Progenitor cell of endocrine pancreas (in vitro differentiated cells): Measurements from ENCODE around the gene MPZL3. TPM values are rescaled to one million over a fixed set of nuclear protein-coding genes. Genes with fewer than 3 reads are reported as not detected.
"Not testable (repeated sequence)": the region's sequence is repeated elsewhere in the genome, so short reads cannot be mapped to it uniquely, and the experiment has no call there.

ENCODE experiments used
- DNase-seq: peaks from one replicate; pipeline ENCODE4 v3.0.0; 2021; ENCODE audit warnings: low spot score; ENCODE audit not compliant: unreplicated experiment
- H3K27ac Mint-ChIP-seq: 2 replicates; pipeline ENCODE4 v1.8.0; 2021; ENCODE audit warnings: mild to moderate bottlenecking, moderate library complexity, mixed read lengths
- H3K27me3 Mint-ChIP-seq: 2 replicates; pipeline ENCODE4 v1.8.0; 2021; ENCODE audit warnings: mixed read lengths
- H3K36me3 Mint-ChIP-seq: 2 replicates; pipeline ENCODE4 v1.8.0; 2022; ENCODE audit warnings: mixed read lengths; ENCODE audit not compliant: insufficient read depth
- H3K4me1 Mint-ChIP-seq: 2 replicates; pipeline ENCODE4 v1.8.0; 2021; ENCODE audit warnings: low read depth, mixed read lengths
- H3K4me3 Mint-ChIP-seq: 2 replicates; pipeline ENCODE4 v1.8.0; 2021; ENCODE audit warnings: low read depth, mild to moderate bottlenecking, moderate library complexity, mixed read lengths
- H3K9me3 Mint-ChIP-seq: 2 replicates; pipeline ENCODE4 v1.8.0; 2021; ENCODE audit warnings: low read depth, mixed read lengths
- CTCF ChIP-seq: fragments of 200-600 bp; sonication (generic); IDR thresholded peaks from one replicate; pipeline ENCODE4 v1.5.0; 2021; ENCODE audit warnings: antibody characterized with exemption, mild to moderate bottlenecking; ENCODE audit not compliant: unreplicated experiment
- total RNA-seq: library from RNA; stranded (reverse); gene quantifications from 2 replicates; pipeline ENCODE4 v1.2.1, GENCODE V29; 2021

The MPZL3 gene
- total RNA-seq, 1 donor from 2014 or later: 6.3 TPM

DNA sequence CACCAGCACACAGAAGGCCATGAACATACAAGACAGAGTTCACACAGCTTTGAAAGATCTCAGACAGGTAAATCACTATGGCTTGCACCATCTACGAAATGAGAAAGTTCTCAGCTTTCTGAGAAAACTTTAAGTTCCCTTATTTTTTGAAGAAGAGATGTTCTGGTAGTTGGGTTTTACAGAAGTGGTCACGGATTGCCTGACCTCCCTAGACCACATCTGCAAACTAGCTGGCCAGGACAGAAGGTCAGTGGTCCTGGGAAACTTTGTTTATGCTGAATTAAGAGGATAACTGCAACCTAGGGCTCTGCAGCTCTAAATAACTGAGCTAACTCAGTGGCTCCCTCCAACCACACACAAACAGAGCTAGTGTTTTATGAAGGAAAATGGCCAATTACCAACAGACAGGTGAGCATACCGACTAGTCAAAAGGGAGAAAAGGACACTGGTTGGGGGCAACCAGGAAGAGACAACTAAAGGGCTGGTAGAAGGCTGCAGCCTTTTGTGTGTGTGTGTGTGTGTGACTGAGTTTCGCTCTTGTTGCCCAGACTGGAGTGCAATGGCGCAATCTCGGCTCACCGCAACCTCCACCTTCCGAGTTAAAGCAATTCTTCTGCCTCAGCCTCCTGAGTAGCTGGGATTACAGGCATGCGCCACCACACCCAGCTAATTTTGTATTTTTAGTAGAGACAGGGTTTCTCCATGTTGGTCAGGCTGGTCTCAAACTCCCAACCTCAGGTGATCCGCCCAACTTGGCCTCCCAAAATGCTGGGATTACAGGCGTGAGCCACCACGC is 67.2 kb downstream of the MPZL3 start:
- DNase-seq: no peak
- no peak overlapping the region for H3K4me3 Mint-ChIP-seq
- no peaks in the 10 kb centered on the region for H3K36me3 Mint-ChIP-seq
- H3K27ac Mint-ChIP-seq: no peak overlapping the region
- peaks cover 25% of the 10 kb centered on the region for H3K27me3 Mint-ChIP-seq
- no peaks in the 10 kb centered on the region for H3K4me1 Mint-ChIP-seq
- peaks cover 4% of the 10 kb centered on the region for H3K9me3 Mint-ChIP-seq
- no peak for TF ChIP-seq CTCF

DNA sequence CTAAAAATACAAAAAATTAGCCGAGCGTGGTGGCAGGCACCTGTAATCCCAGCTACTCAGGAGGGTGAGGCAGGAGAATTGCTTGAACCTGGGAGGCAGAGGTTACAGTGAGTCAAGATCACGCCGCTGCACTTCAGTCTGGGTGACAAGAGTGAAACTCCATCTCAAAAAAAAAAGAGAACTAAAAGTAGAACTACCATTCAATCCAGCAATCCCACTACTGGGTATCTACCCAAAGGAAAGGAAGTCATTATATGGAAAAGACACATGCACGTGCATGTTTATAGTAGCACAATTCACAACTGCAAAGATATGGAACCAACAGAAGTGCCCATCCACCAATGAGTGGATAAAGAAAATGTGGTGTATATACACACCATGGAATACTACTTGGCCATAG is 68.5 kb downstream of the MPZL3 start:
- not testable (repeated sequence) for H3K4me1 Mint-ChIP-seq, DNase-seq, H3K9me3 Mint-ChIP-seq, H3K4me3 Mint-ChIP-seq, H3K36me3 Mint-ChIP-seq, H3K27ac Mint-ChIP-seq
- peaks cover 29% of the 10 kb centered on the region for H3K27me3 Mint-ChIP-seq

GRCh38 chr11:118180300-118180703 is 71.9 kb downstream of the MPZL3 start:
- Mint-ChIP-seq H3K4me3 (no peak overlapping the region), H3K27ac (peak overlapping the region; percentile 21), H3K36me3 (no peaks in the 10 kb centered on the region), H3K27me3 (peaks cover 38% of the 10 kb centered on the region), H3K9me3 (no peaks in the 10 kb centered on the region), H3K4me1 (peaks cover 6% of the 10 kb centered on the region)
- DNase-seq: no peak
- TF ChIP-seq CTCF: no peak

DNA sequence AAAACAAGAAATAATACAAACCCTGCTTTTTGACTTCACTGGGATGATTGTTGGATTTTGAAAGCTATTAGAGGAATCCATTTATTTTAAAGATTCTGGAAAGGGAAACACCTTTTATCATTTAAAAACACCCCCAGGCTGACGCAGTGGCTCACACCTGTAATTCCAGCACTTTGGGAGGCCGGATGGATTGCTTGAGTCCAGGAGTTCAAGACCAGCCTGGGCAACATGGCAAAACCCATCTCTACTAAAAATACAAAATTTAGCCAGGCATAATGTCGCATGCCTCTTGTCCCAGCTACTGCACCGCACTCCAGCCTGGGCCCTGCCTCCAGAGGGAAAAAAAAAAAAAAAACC is 75.4 kb downstream of the MPZL3 start:
- no peak for DNase-seq
- H3K27ac Mint-ChIP-seq: no peak overlapping the region
- no peak overlapping the region for H3K4me3 Mint-ChIP-seq
- TF ChIP-seq CTCF: no peak
- no peaks in the 10 kb centered on the region for H3K36me3 Mint-ChIP-seq
- H3K9me3 Mint-ChIP-seq: no peaks in the 10 kb centered on the region
- peaks cover 6% of the 10 kb centered on the region for H3K4me1 Mint-ChIP-seq
- H3K27me3 Mint-ChIP-seq: peaks cover 63% of the 10 kb centered on the region

Other genes starting within 250 kb of the MPZL3 start
- gene TMPRSS4, start 175.3 kb downstream of the MPZL3 start, total RNA-seq: 11.3 and 12.1 TPM in 2 replicates
- gene SMIM35, start 165.4 kb downstream of the MPZL3 start, total RNA-seq: not detected in 2 replicates
- gene SCN4B, start 99.5 kb downstream of the MPZL3 start, total RNA-seq: 0.16 TPM in 1 of 2 replicates, not detected in the other
- gene SCN2B, start 75.7 kb downstream of the MPZL3 start, total RNA-seq: 0.05 and 0.07 TPM in 2 replicates
- 0.22 and 0.60 TPM in 2 replicates for gene JAML, start 27.4 kb downstream of the MPZL3 start, total RNA-seq
- gene MPZL2, start 11.9 kb upstream of the MPZL3 start, total RNA-seq: 22.4 and 22.9 TPM in 2 replicates
- gene CD3E, start 52.4 kb upstream of the MPZL3 start, total RNA-seq: not detected in 2 replicates
- gene CD3D, start 90.3 kb upstream of the MPZL3 start, total RNA-seq: not detected in 2 replicates
- gene CD3G, start 92.0 kb upstream of the MPZL3 start, total RNA-seq: not detected in 2 replicates
- gene UBE4A, start 107.2 kb upstream of the MPZL3 start, total RNA-seq: 49.2 and 49.8 TPM in 2 replicates
- gene ATP5MG, start 149.2 kb upstream of the MPZL3 start, total RNA-seq: 189 and 192 TPM in 2 replicates
- 89.1 and 94.6 TPM in 2 replicates for gene KMT2A, start 184.1 kb upstream of the MPZL3 start, total RNA-seq